ENCODE results near the gene RARRES2. TPM values are rescaled to one million over a fixed set of nuclear protein-coding genes. Genes with fewer than 3 reads are reported as not detected.

RARRES2 gene
- polyA plus RNA-seq, 4 donors, result 46.9 to 241 (median 58.2) TPM

- no peak for DNase-seq (ENCODE audit: low read depth in 4 of 4, low spot score in 3 of 4)
Measured at GRCh38 chr7:150340024-150340749, 1.2 kb downstream of the RARRES2 start.

- DNase-seq (ENCODE audit: low read depth in 4 of 4, low spot score in 3 of 4), result no peak
Measured at GRCh38 chr7:150339409-150339809, 2.0 kb downstream of the RARRES2 start.

- DNase-seq (ENCODE audit: low read depth in 4 of 4, low spot score in 3 of 4), result no peak
Measured at GRCh38 chr7:150338166-150338829, 3.1 kb downstream of the RARRES2 start.

GRCh38 chr7:150337659-150338081, 3.8 kb downstream of the RARRES2 start:
- DNase-seq (ENCODE audit: low read depth in 4 of 4, low spot score in 3 of 4), result no peak

GRCh38 chr7:150337179-150337578, 4.2 kb downstream of the RARRES2 start:
- no peak for DNase-seq (ENCODE audit: low read depth in 4 of 4, low spot score in 3 of 4)

GRCh38 chr7:150336746-150337145, 4.7 kb downstream of the RARRES2 start:
- no peak for DNase-seq (ENCODE audit: low read depth in 4 of 4, low spot score in 3 of 4)

GRCh38 chr7:150335774-150336112, 5.7 kb downstream of the RARRES2 start:
- no peak for DNase-seq (ENCODE audit: low read depth in 4 of 4, low spot score in 3 of 4)

- no peak for DNase-seq (ENCODE audit: low read depth in 4 of 4, low spot score in 3 of 4)
Measured at GRCh38 chr7:150335108-150335773, 6.2 kb downstream of the RARRES2 start.

- DNase-seq (ENCODE audit: low read depth in 4 of 4, low spot score in 3 of 4), result no peak
Measured at GRCh38 chr7:150334108-150334507, 7.3 kb downstream of the RARRES2 start.

- DNase-seq (ENCODE audit: low read depth in 4 of 4, low spot score in 3 of 4), result no peak
Measured at GRCh38 chr7:150333659-150334058, 7.8 kb downstream of the RARRES2 start.

GRCh38 chr7:150332852-150333635, 8.4 kb downstream of the RARRES2 start:
- DNase-seq (ENCODE audit: low read depth in 4 of 4, low spot score in 3 of 4), result no peak

- DNase-seq (ENCODE audit: low read depth in 4 of 4, low spot score in 3 of 4), result no peak
Measured at GRCh38 chr7:150330211-150330885, 11.1 kb downstream of the RARRES2 start.

- no peak for DNase-seq (ENCODE audit: low read depth in 4 of 4, low spot score in 3 of 4)
Measured at GRCh38 chr7:150329331-150330120, 11.9 kb downstream of the RARRES2 start.

- no peak for DNase-seq (ENCODE audit: low read depth in 4 of 4, low spot score in 3 of 4)
Measured at GRCh38 chr7:150327308-150327707, 14.1 kb downstream of the RARRES2 start.

GRCh38 chr7:150326657-150327268, 14.7 kb downstream of the RARRES2 start:
- DNase-seq (ENCODE audit: low read depth in 4 of 4, low spot score in 3 of 4), result no peak

- DNase-seq (ENCODE audit: low read depth in 4 of 4, low spot score in 3 of 4), result no peak
Measured at GRCh38 chr7:150325901-150326300, 15.5 kb downstream of the RARRES2 start.

- no peak for DNase-seq (ENCODE audit: low read depth in 4 of 4, low spot score in 3 of 4)
Measured at GRCh38 chr7:150325110-150325611, 16.3 kb downstream of the RARRES2 start.

GRCh38 chr7:150324373-150324961, 17.0 kb downstream of the RARRES2 start:
- no peak for DNase-seq (ENCODE audit: low read depth in 4 of 4, low spot score in 3 of 4)

All from left renal pelvis (tissue), 4 donors.